Peyer's patch (tissue), 4 donors: ENCODE results near the gene KCNMA1.

Source experiments
- CTCF ChIP-seq, 6 experiments: fragments of 450-650 bp in 4 of 6; fragments of 200-600 bp in 2 of 6; sonication (generic) in 1 of 6; IDR thresholded peaks; one replicate each; pipeline ENCODE4 v1.5.1; 2017 to 2019; ENCODE audit warnings: antibody characterized with exemption in 6 of 6, mild to moderate bottlenecking in 3 of 6, moderate library complexity in 1 of 6
- POLR2A ChIP-seq, 2 donors: fragments of 450-650 bp; IDR thresholded peaks; one replicate each; pipeline ENCODE4 v1.5.1; 2017; ENCODE audit warnings: antibody characterized with exemption in 2 of 2, mild to moderate bottlenecking in 2 of 2, moderate library complexity in 2 of 2

- TF ChIP-seq CTCF (IDR thresholded peaks at IDR 0.05): no peak
- no peak for TF ChIP-seq POLR2A (IDR thresholded peaks at IDR 0.05)
These were observed 24.1 kb upstream of the KCNMA1 start for GRCh38 chr10:77661674-77662073.
